Stimulated activated CD8-positive, alpha-beta memory T cell treated with anti-CD3 and anti-CD28 coated beads, Interleukin-12 subunit alpha, Interleukin-12 subunit beta, amount 100 ng/mL, for 4 hours (primary cell): Measurements from ENCODE around the gene RNF31.
"Not testable (repeated sequence)": the region's sequence is repeated elsewhere in the genome, so short reads cannot be mapped to it uniquely, and the experiment has no call there.

Source experiments
- DNase-seq: peaks from one replicate; pipeline ENCODE4 v3.0.0-alpha.2; 2020; ENCODE audit warnings: low read depth

RNF31 gene

DNA sequence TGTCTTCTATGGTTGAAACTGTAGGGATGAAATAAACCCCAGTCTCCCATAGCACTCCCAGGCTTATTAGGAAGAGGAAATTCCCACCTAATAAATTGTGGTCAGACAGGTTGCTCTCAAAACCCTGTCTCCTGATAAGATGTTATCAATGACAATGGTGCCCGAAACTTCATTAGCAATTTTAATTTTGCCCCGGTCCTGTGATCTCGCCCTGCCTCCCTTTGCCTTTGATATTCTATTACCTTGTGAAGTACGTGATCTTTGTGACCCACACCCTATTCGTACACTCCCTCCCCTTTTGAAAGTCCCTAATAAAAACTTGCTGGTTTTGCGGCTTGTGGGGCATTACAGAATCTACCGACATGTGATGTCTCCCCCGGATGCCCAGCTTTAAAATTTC, 55.2 kb downstream of the RNF31 start:
- DNase-seq = not testable (repeated sequence)

GRCh38 chr14:24203249-24203886, 56.1 kb downstream of the RNF31 start:
- not testable (repeated sequence) for DNase-seq

DNA sequence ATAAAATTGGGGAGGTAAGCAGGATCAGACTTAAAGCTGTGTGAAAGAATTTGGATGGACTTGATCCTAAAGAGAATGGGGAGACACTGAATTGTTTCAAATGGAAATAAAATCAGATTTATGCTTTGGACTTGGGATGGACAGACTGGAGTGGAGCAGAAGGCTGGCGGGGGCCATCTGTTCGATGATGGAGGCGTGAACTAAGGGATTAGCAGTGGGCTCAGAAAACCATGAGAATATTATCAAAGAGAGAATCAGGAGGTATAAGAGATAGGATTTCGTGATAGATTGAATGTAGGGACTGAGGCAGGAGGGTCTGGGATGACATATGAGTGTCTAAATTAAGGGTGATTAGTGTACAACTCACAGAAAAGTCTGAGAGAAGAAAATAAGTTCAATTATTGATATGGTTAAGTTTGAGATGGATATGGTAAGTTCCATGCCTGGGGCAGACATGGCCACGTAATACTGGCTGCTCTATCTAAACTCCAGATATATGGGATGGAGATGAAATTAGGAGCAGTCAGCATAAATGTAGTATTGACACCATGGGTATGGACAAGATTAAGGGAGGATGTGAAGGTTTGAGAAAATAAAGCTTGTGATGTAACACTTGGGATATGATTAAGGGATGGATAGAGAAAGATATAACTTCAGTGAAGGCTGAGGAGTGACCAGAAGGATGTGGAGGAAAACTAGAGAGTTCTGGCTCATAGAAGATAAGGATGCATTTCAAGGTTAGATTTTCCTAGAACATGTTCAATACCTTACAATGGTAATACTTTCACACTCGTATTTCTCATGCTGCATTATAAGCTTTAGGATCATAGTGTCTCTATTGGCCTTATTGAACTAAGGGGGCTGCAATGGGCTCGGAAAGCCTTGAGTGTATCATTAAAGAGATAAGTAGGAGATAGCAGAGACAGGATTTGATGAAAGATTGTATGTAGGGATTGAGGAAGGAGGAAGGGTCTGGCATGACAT, 57.2 kb downstream of the RNF31 start:
- no peak for DNase-seq

DNA sequence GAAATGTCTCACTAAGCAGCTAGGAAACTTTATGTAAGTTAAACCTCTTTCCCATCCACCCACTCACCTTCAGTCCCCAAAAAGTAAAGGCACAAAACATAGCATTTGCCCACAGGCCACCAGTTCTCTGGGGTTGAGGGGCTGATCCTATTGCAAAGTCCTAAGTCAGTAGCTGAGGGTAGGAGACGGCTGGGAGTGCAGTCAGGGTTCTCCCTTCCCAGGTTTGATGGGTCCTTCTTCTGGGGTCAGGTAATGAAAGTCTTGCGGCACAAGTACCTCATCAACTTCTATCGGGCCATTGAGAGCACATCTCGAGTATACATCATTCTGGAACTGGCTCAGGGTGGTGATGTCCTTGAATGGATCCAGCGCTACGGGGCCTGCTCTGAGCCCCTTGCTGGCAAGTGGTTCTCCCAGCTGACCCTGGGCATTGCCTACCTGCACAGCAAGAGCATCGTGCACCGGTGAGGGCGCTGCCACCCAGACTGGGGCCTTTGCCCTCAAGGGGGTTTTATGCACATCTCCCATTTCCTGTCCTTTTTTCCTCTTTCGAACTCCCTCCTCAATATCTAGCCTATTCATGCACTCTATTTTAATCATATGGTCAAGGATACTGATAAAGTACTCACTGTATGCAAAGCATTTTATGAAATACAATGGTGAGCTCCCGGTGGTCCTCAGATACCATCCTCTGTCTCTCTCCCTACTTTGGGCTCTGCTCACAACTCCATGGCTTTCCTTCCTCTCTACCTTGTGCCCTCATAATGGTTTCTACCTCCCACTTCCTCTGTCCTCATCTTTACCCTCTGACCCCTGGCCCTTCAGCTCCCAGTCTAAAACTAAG, 59.2 kb downstream of the RNF31 start:
- no peak for DNase-seq

DNA sequence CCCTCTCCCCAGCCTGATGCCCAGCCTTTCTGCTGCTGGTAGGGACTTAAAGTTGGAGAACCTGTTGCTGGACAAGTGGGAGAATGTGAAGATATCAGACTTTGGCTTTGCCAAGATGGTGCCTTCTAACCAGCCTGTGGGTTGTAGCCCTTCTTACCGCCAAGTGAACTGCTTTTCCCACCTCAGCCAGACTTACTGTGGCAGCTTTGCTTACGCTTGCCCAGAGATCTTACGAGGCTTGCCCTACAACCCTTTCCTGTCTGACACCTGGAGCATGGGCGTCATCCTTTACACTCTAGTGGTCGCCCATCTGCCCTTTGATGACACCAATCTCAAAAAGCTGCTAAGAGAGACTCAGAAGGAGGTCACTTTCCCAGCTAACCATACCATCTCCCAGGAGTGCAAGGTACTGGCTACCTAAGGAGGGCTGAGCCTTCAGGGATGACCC, 59.8 kb downstream of the RNF31 start:
- no peak for DNase-seq

- no peak for DNase-seq
Measured at GRCh38 chr14:24207625-24208024, 60.3 kb downstream of the RNF31 start.
